Measurements from ENCODE around the gene ZNF430. TPM values are rescaled to one million over a fixed set of nuclear protein-coding genes. Genes with fewer than 3 reads are reported as not detected.

Gene ZNF430
- 1.5 to 2.9 TPM (median 1.7 TPM) in 5 replicates for total RNA-seq (2022; extraction: Qiagen RNA extraction)

DNA sequence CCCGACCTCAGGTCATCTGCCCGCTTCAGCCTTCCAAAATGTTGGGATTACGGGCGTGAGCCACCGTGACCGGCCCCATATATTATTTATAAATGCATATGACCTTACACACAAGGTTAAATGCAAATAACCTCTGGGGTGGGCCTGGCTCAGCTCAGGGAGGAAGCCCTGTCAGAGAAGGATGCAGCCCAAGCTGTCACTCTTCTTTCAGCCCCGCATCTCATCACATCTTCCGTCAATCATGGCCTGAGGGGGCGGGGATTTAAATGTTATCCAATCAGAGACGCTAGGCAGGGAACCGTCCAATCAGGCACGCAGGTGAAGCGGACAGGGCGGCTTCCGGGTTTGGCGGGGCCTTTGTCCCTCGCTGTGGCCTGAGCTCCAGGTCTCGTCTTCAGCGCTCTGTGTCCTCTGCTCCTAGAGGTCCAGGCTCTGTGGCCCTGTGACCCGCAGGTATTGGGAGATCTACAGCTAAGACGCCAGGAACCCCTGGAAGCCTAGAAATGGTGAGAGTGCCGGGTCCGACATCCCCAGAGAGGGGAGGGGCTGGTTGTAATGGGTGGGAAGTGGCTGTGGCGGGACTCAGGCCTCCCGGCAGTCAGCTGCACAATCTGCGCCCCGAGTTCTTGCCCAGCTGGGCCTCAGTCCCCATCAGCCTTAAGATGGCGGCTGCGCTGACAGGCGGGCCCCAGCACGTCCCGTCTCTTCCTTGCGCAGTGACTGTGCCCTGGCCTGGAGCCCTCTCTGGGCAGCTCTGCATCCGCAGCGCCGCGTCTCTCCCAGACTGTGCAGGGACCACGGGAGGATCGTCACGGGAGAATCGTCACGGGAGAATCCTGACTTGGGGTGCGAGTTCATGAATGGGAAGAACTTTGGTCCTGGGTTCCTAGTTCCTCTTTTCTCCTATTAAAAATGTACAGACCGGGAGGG lies at the start of gene ZNF430:
Gene ZNF430, plus strand, starts transcription at position 360 of the 930 bp plus-strand sequence. Its CDS starts 144 bp downstream, at position 504.

DNA sequence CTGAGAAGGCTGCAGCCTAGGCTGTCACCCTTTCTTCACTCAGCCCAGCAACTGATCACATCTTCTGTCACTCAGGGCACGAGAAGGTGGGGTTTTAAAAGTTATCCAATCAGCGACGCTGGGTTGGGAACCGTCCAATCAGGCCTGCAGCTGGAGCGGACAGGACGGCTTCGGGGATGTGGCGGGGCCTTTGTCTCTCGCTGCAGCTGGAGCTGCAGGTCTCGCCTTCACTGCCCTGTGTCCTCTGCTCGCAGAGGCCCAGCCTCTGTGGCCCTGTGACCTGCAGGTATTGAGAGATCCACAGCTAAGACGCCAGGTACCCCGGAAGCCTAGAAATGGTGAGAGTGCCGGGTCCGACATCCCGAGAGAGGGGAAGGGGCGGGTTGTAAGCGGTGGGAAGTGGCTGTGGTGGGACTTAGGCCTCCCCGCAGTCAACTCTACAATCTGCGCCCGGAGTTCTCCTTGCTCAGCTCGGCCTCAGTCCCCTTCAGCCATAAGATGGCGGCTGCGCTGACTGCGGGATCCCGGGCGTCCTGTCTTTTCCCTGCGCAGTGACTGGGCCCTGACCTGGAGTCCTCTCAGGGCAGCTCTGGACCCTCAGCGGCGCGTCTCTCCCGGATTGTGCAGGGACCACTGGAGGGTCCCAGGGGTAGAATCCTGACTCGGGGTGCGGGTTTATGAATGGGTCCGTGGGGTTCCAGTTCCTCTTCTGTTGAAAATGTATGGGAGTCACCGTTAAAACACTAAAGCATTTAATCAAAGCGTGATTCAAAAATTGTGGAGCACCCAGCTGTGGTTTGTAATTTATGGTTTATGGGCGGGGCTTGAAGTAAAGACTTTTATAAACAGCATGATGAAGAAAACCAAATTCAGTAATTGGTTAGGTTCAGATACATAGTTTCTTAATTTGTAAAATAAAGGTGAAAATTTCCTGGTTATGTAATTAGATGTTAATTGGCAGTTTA lies 61.8 kb downstream of the ZNF430 start, which contains the start of gene ZNF714:
Gene ZNF714, plus strand, starts transcription at position 193 of the 965 bp plus-strand sequence. CDS start 16,066 bp downstream, outside the sequence.

Other genes with a start within 250 kb of the ZNF430 start
- gene ZNF66, start 244.4 kb upstream of the ZNF430 start, total RNA-seq (2022; extraction: Qiagen RNA extraction) = not detected in 5 replicates
- 0.07 to 0.32 TPM (median 0.16 TPM) in 4 of 5 replicates, not detected in the other for gene ZNF85, start 97.4 kb upstream of the ZNF430 start, total RNA-seq (2022; extraction: Qiagen RNA extraction)
- gene ZNF714, start 61.5 kb downstream of the ZNF430 start, total RNA-seq (2022; extraction: Qiagen RNA extraction) = 2.1 to 4.0 TPM (median 3.1 TPM) in 5 replicates
- gene ZNF431, start 121.4 kb downstream of the ZNF430 start, total RNA-seq (2022; extraction: Qiagen RNA extraction) = 2.6 to 4.1 TPM (median 3.3 TPM) in 5 replicates

All from A549 treated with Hydrocortisone at 1 μM for 4 hours (cell line).